MM.1S (cell line): ENCODE measurements around the gene PLEKHM1.

Experiments used
- DNase-seq: peaks from one replicate; pipeline ENCODE4 v3.0.0-alpha.2; 2015
- H2AFZ ChIP-seq: fragments of 300-600 bp; sonication (generic); 2 replicates; pipeline ENCODE4 v1.6.0; 2016; ENCODE audit warnings: antibody characterized with exemption, low read length
- H3F3A ChIP-seq: fragments of 300-600 bp; sonication (generic); 2 replicates; pipeline ENCODE4 v1.6.1; 2016; ENCODE audit warnings: mild to moderate bottlenecking, antibody characterized with exemption, low read length, moderate library complexity, mixed read lengths; ENCODE audit not compliant: insufficient read depth
- H3K27ac ChIP-seq: fragments of 300-600 bp; sonication (generic); 2 replicates; pipeline ENCODE4 v1.5.1; 2016; ENCODE audit warnings: mild to moderate bottlenecking, low read length
- H3K27me3 ChIP-seq: fragments of 300-600 bp; sonication (generic); replicated peaks from 2 replicates; pipeline ENCODE4 v1.6.0; 2016; ENCODE audit warnings: low read length; ENCODE audit not compliant: insufficient read depth
- H3K36me3 ChIP-seq: fragments of 300-600 bp; sonication (generic); replicated peaks from 2 replicates; pipeline ENCODE4 v1.6.1; 2016; ENCODE audit warnings: mild to moderate bottlenecking, low read length, mixed read lengths; ENCODE audit not compliant: insufficient read depth
- H3K4me1 ChIP-seq: fragments of 300-600 bp; sonication (generic); 2 replicates; pipeline ENCODE4 v1.6.1; 2016; ENCODE audit warnings: low read length, mixed read lengths
- H3K4me2 ChIP-seq: fragments of 300-600 bp; sonication (generic); 2 replicates; pipeline ENCODE4 v1.6.0; 2016; ENCODE audit warnings: low read depth, low read length
- H3K4me3 ChIP-seq: fragments of 300-600 bp; sonication (generic); 2 replicates; pipeline ENCODE4 v1.5.1; 2016; ENCODE audit warnings: low read length, mixed read lengths
- H3K79me2 ChIP-seq: fragments of 300-600 bp; sonication (generic); 2 replicates; pipeline ENCODE4 v1.6.1; 2016; ENCODE audit warnings: mixed run types, low read length, mixed read lengths
- H3K9ac ChIP-seq: fragments of 300-600 bp; sonication (generic); 2 replicates; pipeline ENCODE4 v1.6.1; 2016; ENCODE audit warnings: low read length, mixed read lengths
- H3K9me2 ChIP-seq: fragments of 300-600 bp; sonication (generic); replicated peaks from 2 replicates; pipeline ENCODE4 v1.6.1; 2016; ENCODE audit warnings: mild to moderate bottlenecking, low read length, mixed read lengths; ENCODE audit not compliant: insufficient read depth
- H3K9me3 ChIP-seq: fragments of 300-600 bp; sonication (generic); replicated peaks from 2 replicates; pipeline ENCODE4 v1.6.1; 2016; ENCODE audit warnings: mild to moderate bottlenecking, low read length, mixed read lengths; ENCODE audit not compliant: insufficient read depth
- H4K20me1 ChIP-seq: fragments of 300-600 bp; sonication (generic); 2 replicates; pipeline ENCODE4 v1.6.1; 2016; ENCODE audit warnings: mild to moderate bottlenecking, low read length, moderate library complexity, mixed read lengths; ENCODE audit not compliant: insufficient read depth
- EZH2 ChIP-seq: fragments of 300-600 bp; sonication (generic); optimal IDR thresholded peaks from 2 replicates; pipeline ENCODE3; 2017; ENCODE audit warnings: low read depth, mild to moderate bottlenecking, antibody characterized with exemption, low read length, mixed read lengths
- EZH2phosphoT487 ChIP-seq: fragments of 300-600 bp; sonication (generic); IDR thresholded peaks from 2 replicates; pipeline ENCODE4 v1.6.1; 2018; ENCODE audit warnings: antibody characterized with exemption, low read length
- TF ChIP-seq, protein P1 (sequence below): fragments of 300-600 bp; sonication (generic); IDR thresholded peaks from 2 replicates; pipeline ENCODE4 v1.5.1; 2016; ENCODE audit warnings: antibody characterized with exemption, low read length, mixed read lengths

The PLEKHM1 gene

DNA sequence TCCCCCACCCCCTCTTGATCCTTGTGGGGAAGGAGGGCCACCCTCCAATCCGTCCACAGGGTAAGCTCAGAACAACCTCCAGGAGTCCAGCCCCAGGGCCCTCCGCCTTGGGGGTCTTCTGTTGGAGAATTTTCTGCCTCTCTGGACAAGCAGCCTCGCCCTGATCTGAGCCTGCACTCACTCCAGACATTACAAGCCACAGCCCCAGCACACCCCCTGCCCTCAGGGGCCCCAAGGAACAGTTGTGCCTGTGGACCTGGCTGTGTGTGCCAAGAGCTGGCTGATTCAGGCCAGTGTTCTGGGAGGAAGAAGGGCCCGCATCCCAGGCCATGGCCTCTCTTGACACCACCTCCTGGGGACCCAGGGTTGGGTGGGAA is 57.4 kb downstream of the PLEKHM1 start:
- H3F3A ChIP-seq, result peaks cover 31% of the 10 kb centered on the region
- peak overlapping the region; percentile 34; the same call in 1 of the 2 replicates for H3K27ac ChIP-seq
- TF ChIP-seq EZH2phosphoT487, result no peak
- TF ChIP-seq EZH2, result no peak
- TF ChIP-seq, protein P1, sequence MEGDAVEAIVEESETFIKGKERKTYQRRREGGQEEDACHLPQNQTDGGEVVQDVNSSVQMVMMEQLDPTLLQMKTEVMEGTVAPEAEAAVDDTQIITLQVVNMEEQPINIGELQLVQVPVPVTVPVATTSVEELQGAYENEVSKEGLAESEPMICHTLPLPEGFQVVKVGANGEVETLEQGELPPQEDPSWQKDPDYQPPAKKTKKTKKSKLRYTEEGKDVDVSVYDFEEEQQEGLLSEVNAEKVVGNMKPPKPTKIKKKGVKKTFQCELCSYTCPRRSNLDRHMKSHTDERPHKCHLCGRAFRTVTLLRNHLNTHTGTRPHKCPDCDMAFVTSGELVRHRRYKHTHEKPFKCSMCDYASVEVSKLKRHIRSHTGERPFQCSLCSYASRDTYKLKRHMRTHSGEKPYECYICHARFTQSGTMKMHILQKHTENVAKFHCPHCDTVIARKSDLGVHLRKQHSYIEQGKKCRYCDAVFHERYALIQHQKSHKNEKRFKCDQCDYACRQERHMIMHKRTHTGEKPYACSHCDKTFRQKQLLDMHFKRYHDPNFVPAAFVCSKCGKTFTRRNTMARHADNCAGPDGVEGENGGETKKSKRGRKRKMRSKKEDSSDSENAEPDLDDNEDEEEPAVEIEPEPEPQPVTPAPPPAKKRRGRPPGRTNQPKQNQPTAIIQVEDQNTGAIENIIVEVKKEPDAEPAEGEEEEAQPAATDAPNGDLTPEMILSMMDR, result no peak
- no peak for DNase-seq
- peak overlapping the region; percentile 65; the same call in 1 of the 2 replicates for H2AFZ ChIP-seq
- no peaks in the 10 kb centered on the region for H3K9me2 ChIP-seq
- H3K9me3 ChIP-seq, result no peaks in the 10 kb centered on the region
- peak overlapping the region; percentile 60; the same call in 1 of the 2 replicates for H3K4me2 ChIP-seq
- H3K9ac ChIP-seq, result no peak overlapping the region; the same call in 1 of the 2 replicates
- peaks cover 16% of the 10 kb centered on the region for H3K79me2 ChIP-seq
- no peaks in the 10 kb centered on the region for H3K27me3 ChIP-seq
- H3K4me1 ChIP-seq, result peaks cover 24% of the 10 kb centered on the region
- H4K20me1 ChIP-seq, result no peaks in the 10 kb centered on the region
- H3K36me3 ChIP-seq, result no peaks in the 10 kb centered on the region
- no peak overlapping the region for H3K4me3 ChIP-seq

DNA sequence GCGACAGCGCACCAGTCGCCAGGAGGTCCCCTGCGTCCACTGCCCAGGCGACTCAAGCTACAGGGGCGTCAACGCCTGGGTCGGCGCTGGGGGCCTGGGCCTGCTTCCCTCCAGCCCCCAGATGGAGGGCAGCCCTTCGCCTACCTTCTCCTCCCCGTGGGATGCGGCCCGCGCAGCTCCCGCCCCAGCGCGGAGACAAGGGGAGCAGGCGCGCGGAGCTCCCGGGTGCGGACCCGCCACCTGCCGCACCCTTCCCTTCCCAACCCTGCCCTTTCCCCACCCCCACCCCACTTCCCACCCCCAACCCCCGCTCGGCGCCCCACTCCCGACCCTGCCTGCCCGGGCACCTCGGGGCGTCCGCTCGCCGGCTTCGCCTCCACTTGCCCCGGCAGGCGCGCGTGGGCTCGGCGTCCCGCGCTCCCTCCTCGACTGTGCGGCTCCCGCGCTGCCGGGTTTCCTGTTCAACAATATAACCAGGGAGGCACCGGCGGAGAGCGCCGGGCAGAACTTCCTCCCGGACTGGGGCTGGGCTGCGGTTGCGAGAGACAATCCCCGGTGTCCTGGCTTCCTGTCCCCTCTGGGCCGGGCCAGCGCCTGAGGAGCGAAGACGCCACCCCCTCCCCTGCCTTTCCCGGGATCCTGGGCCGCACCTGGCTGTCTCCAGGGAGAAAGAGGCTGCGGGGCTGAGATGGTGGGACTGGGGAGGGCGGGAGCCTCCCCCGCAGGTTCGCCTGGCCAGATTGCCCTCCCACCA is 57.9 kb downstream of the PLEKHM1 start, which contains the start of gene ARHGAP27:
Gene ARHGAP27, minus strand, starts transcription at position 466 of the 754 bp plus-strand sequence. CDS start 2,591 bp downstream, outside the sequence.
- Histone ChIP-seq H3K79me2 (peaks cover 21% of the 10 kb centered on the region), H2AFZ (peak within 1 kb of the TSS; percentile 82), H3K4me1 (peaks cover 27% of the 10 kb centered on the region), H3K27ac (peak within 1 kb of the TSS; percentile 85; the same call in 1 of the 2 replicates), H3K9me2 (no peaks in the 10 kb centered on the region), H3K9me3 (no peaks in the 10 kb centered on the region), H4K20me1 (no peaks in the 10 kb centered on the region), H3K4me2 (peak within 1 kb of the TSS; percentile 100), H3F3A (peaks cover 32% of the 10 kb centered on the region), H3K27me3 (no peaks in the 10 kb centered on the region), H3K36me3 (no peaks in the 10 kb centered on the region), H3K9ac (peak within 1 kb of the TSS; percentile 76), H3K4me3 (peak within 1 kb of the TSS; percentile 84)
- TF ChIP-seq EZH2phosphoT487, result no peak
- peak; percentile 65 for DNase-seq

DNA sequence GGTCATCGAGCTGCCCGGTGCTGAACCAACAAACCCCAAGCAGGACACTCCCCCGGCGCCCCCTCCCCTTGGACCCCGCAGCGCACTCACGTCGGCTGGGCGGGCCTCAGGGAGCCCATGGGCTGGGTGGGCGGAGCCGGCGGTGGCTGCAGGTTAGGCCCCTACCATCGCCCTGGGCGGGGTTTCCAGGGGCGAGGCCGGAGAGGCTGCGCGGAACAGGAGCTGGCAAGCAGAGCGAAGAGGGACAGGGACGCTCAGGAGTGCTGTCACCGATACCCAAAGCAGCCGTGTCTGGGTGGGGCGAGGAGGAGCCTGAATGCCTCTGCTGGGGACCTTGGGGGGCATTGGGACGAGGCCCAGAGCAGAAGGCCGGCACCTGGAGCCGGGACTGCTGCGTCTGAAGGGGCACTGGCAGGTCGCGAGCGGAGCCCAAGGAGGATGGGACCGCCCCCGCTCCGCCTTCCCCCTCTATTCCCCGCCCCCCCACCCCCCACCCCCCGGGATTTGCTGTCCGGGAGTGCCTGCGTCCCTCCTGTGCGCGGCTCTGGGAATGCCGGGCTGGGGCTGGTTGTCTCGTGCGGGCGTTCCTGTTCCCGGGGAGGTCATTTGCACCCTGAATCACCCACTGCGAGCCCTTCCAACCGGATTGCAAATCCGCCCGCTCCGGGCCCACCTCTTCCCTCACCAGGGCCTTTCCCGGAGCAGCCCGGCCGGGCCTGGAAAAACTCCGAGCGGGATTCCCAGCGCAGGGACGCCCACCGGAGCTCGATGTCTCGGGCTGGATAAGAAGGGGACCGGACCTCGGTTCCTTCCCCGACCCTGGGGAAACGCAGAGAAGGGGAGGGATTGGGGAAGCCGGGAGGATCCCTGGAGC is 58.8 kb downstream of the PLEKHM1 start:
- Histone ChIP-seq H3K9me2 (no peaks in the 10 kb centered on the region), H3F3A (peaks cover 32% of the 10 kb centered on the region), H3K4me3 (peak overlapping the region; percentile 84), H3K4me2 (peak overlapping the region; percentile 100), H3K9ac (peak overlapping the region; percentile 76), H3K27ac (peak overlapping the region; percentile 85), H3K36me3 (no peaks in the 10 kb centered on the region), H3K27me3 (no peaks in the 10 kb centered on the region), H2AFZ (peak overlapping the region; percentile 82), H4K20me1 (no peaks in the 10 kb centered on the region), H3K4me1 (peaks cover 31% of the 10 kb centered on the region), H3K9me3 (no peaks in the 10 kb centered on the region), H3K79me2 (peaks cover 29% of the 10 kb centered on the region)
- TF ChIP-seq EZH2, result no peak
- no peak for TF ChIP-seq EZH2phosphoT487
- TF ChIP-seq, protein P1, result no peak
- DNase-seq, result peak; percentile 96
